Measurements from ENCODE around the gene GOLGA1. TPM values are rescaled to one million over a fixed set of nuclear protein-coding genes. Genes with fewer than 3 reads are reported as not detected.
A peak's percentile ranks its signal among the peaks of the same experiment; 100 is the strongest.

GOLGA1 gene
- total and polyA plus RNA-seq, 9 of the 15 experiments (the other 6 are each of a cell fraction or from before 2014, with no cell fraction given), result 2.9 to 15.9 (median 8.5) TPM

GRCh38 chr9:124899845-124900244, 41.0 kb downstream of the GOLGA1 start (continued):
- TF ChIP-seq THRAP3 (IDR thresholded peaks at IDR 0.05; ENCODE audit: borderline replicate concordance), result no peak
- peak; percentile 59 for TF ChIP-seq GATA2 (CRISPR knock-in tag; IDR thresholded peaks at IDR 0.05)
- TF ChIP-seq NR2C1 (IDR thresholded peaks at IDR 0.05), result no peak
- no peak for TF ChIP-seq NR2C1 (tag; IDR thresholded peaks at IDR 0.05)
- TF ChIP-seq EP300 (IDR thresholded peaks at IDR 0.05; ENCODE audit: low read length), result peak; percentile 45
- TF ChIP-seq ZNF316 (IDR thresholded peaks at IDR 0.05), result peak; percentile 95
- peak; percentile 57; the same call in 1 of the 2 replicates for TF ChIP-seq DMBX1 (CRISPR knock-in tag; IDR thresholded peaks at IDR 0.05; ENCODE audit: borderline replicate concordance)
- no peak for TF ChIP-seq ZNF124 (CRISPR knock-in tag; IDR thresholded peaks at IDR 0.05)
- TF ChIP-seq, protein P1, sequence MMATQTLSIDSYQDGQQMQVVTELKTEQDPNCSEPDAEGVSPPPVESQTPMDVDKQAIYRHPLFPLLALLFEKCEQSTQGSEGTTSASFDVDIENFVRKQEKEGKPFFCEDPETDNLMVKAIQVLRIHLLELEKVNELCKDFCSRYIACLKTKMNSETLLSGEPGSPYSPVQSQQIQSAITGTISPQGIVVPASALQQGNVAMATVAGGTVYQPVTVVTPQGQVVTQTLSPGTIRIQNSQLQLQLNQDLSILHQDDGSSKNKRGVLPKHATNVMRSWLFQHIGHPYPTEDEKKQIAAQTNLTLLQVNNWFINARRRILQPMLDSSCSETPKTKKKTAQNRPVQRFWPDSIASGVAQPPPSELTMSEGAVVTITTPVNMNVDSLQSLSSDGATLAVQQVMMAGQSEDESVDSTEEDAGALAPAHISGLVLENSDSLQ (IDR thresholded peaks at IDR 0.05), result peak; percentile 16; the same call in 1 of the 2 replicates
- peak; percentile 93 for TF ChIP-seq L3MBTL2 (IDR thresholded peaks at IDR 0.05)
- TF ChIP-seq E2F5 (CRISPR knock-in tag; IDR thresholded peaks at IDR 0.05), result no peak; the same call in 1 of the 2 replicates
- TF ChIP-seq, protein P2, sequence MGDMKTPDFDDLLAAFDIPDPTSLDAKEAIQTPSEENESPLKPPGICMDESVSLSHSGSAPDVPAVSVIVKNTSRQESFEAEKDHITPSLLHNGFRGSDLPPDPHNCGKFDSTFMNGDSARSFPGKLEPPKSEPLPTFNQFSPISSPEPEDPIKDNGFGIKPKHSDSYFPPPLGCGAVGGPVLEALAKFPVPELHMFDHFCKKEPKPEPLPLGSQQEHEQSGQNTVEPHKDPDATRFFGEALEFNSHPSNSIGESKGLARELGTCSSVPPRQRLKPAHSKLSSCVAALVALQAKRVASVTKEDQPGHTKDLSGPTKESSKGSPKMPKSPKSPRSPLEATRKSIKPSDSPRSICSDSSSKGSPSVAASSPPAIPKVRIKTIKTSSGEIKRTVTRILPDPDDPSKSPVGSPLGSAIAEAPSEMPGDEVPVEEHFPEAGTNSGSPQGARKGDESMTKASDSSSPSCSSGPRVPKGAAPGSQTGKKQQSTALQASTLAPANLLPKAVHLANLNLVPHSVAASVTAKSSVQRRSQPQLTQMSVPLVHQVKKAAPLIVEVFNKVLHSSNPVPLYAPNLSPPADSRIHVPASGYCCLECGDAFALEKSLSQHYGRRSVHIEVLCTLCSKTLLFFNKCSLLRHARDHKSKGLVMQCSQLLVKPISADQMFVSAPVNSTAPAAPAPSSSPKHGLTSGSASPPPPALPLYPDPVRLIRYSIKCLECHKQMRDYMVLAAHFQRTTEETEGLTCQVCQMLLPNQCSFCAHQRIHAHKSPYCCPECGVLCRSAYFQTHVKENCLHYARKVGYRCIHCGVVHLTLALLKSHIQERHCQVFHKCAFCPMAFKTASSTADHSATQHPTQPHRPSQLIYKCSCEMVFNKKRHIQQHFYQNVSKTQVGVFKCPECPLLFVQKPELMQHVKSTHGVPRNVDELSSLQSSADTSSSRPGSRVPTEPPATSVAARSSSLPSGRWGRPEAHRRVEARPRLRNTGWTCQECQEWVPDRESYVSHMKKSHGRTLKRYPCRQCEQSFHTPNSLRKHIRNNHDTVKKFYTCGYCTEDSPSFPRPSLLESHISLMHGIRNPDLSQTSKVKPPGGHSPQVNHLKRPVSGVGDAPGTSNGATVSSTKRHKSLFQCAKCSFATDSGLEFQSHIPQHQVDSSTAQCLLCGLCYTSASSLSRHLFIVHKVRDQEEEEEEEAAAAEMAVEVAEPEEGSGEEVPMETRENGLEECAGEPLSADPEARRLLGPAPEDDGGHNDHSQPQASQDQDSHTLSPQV (IDR thresholded peaks at IDR 0.05), result peak; percentile 79
- no peak for TF ChIP-seq EHMT2 (IDR thresholded peaks at IDR 0.05)
- TF ChIP-seq EZH2 (IDR thresholded peaks at IDR 0.05; ENCODE audit: borderline replicate concordance, low read depth, low read length), result no peak
- TF ChIP-seq C11orf30 (IDR thresholded peaks at IDR 0.05; ENCODE audit: low read depth), result peak; percentile 94
- TF ChIP-seq ZNF511 (CRISPR knock-in tag; IDR thresholded peaks at IDR 0.05), result 0 out of 2 replicates have a peak, but pooled peaks have one; percentile 47
- TF ChIP-seq, protein P3, sequence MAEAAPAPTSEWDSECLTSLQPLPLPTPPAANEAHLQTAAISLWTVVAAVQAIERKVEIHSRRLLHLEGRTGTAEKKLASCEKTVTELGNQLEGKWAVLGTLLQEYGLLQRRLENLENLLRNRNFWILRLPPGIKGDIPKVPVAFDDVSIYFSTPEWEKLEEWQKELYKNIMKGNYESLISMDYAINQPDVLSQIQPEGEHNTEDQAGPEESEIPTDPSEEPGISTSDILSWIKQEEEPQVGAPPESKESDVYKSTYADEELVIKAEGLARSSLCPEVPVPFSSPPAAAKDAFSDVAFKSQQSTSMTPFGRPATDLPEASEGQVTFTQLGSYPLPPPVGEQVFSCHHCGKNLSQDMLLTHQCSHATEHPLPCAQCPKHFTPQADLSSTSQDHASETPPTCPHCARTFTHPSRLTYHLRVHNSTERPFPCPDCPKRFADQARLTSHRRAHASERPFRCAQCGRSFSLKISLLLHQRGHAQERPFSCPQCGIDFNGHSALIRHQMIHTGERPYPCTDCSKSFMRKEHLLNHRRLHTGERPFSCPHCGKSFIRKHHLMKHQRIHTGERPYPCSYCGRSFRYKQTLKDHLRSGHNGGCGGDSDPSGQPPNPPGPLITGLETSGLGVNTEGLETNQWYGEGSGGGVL (CRISPR knock-in tag; IDR thresholded peaks at IDR 0.05), result no peak
- TF ChIP-seq HDAC2 (IDR thresholded peaks at IDR 0.05), result peak; percentile 68; the same call in 1 of the 2 replicates
- TF ChIP-seq JUND (IDR thresholded peaks at IDR 0.05; ENCODE audit: borderline replicate concordance, low read depth, low read length), result no peak
- TF ChIP-seq JUND (tag; IDR thresholded peaks at IDR 0.05; ENCODE audit: borderline replicate concordance, low read depth, low read length), result peak; percentile 41; the same call in 2 of the 3 replicates
- 0 out of 4 replicates have a peak, but pooled peaks of 1 of the 2 experiments have one; percentile 43 for TF ChIP-seq ARNT (IDR thresholded peaks at IDR 0.05)
- peak; percentile 77 for TF ChIP-seq MYC (IDR thresholded peaks at IDR 0.05; ENCODE audit: low read depth, low read length)
- no peak for TF ChIP-seq MYC (CRISPR knock-in tag; IDR thresholded peaks at IDR 0.05; ENCODE audit: borderline replicate concordance, low read depth)
